HG03460 (cell line): ENCODE data around the gene MTPN.

ENCODE experiments used
- ATAC-seq: cut with Tn5 transposase; IDR thresholded peaks from one replicate; pipeline ENCODE4 v1.9.1; 2021; ENCODE audit not compliant: unreplicated experiment

MTPN gene

GRCh38 chr7:135990258-135990657 is 13.1 kb upstream of the MTPN start:
- ATAC-seq, result no peak

GRCh38 chr7:135981958-135982646 is 4.9 kb upstream of the MTPN start:
- ATAC-seq, result no peak

- ATAC-seq, result peak; percentile 62
Observed at GRCh38 chr7:135980665-135981180, 3.6 kb upstream of the MTPN start.

- ATAC-seq, result peak; percentile 16
Observed at GRCh38 chr7:135980012-135980551, 2.9 kb upstream of the MTPN start.

- ATAC-seq, result no peak
Observed at GRCh38 chr7:135979471-135980011, 2.4 kb upstream of the MTPN start.

GRCh38 chr7:135978624-135979023 is 1.5 kb upstream of the MTPN start:
- ATAC-seq, result no peak

GRCh38 chr7:135977742-135978066 is 545 bp upstream of the MTPN start:
- no peak for ATAC-seq

GRCh38 chr7:135976312-135977006 is 700 bp downstream of the MTPN start:
- peak; percentile 15 for ATAC-seq

- no peak for ATAC-seq
Observed at GRCh38 chr7:135975166-135975565, 2.0 kb downstream of the MTPN start.

GRCh38 chr7:135974667-135975066 is 2.5 kb downstream of the MTPN start:
- ATAC-seq, result no peak

GRCh38 chr7:135971366-135971725 is 5.8 kb downstream of the MTPN start:
- peak; percentile 14 for ATAC-seq

- peak; percentile 69 for ATAC-seq
Observed at GRCh38 chr7:135970682-135971365, 6.3 kb downstream of the MTPN start.

GRCh38 chr7:135970045-135970444 is 7.1 kb downstream of the MTPN start:
- no peak for ATAC-seq

- no peak for ATAC-seq
Observed at GRCh38 chr7:135966341-135967043, 10.7 kb downstream of the MTPN start.

GRCh38 chr7:135965602-135966001 is 11.6 kb downstream of the MTPN start:
- ATAC-seq, result peak; percentile 63

- no peak for ATAC-seq
Observed at GRCh38 chr7:135964791-135965190, 12.4 kb downstream of the MTPN start.

GRCh38 chr7:135964274-135964673 is 12.9 kb downstream of the MTPN start:
- no peak for ATAC-seq

GRCh38 chr7:135962802-135963201 is 14.4 kb downstream of the MTPN start:
- no peak for ATAC-seq

- no peak for ATAC-seq
Observed at GRCh38 chr7:135960709-135961451, 16.3 kb downstream of the MTPN start.
